ENCODE measurements around the gene INAFM2. TPM values are rescaled to one million over a fixed set of nuclear protein-coding genes. Genes with fewer than 3 reads are reported as not detected.

Gene INAFM2
- total and polyA plus RNA-seq, 10 of the 15 experiments (the other 5 are each of a cell fraction or from before 2014, with no cell fraction given), result 0.75 to 8.1 (median 3.9) TPM

DNA sequence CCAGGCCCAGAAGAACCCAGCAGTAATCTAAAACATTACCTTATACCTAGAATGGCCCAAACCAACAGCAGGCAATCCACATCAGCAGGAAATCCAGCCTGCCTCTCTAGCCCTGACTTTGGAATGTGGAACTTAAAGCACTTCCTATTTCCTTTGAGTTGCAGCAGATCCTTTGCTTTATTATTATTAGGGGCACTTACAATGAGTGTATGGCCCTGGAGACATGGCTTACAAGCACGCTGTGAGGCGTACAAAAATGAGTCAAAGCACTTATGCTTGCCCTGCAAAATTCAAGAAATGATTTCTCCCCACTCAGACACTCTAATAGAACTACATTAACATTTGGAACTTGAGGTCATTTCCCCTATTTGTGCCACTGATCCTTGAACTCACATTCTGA lies 49.5 kb downstream of the INAFM2 start:
- no peak for DNase-seq (ENCODE audit: low read depth, low spot score)
- H3K4me3 ChIP-seq, result no peak overlapping the region
- H3K9ac ChIP-seq (ENCODE audit: control insufficient read depth, insufficient read depth, low read length), result no peak overlapping the region
- H3K27ac ChIP-seq (ENCODE audit: control insufficient read depth, insufficient read depth), result no peak overlapping the region
- ChIA-PET RAD21 (ENCODE audit: unreplicated experiment) (no interaction called here), SMC1A (ENCODE audit: uncharacterized antibody, unreplicated experiment) (no interaction called here), CTCF (interaction anchor here (1.2 to 2.0 kb wide), 5 partner anchors 14 to 36 kb away, joined by 4 to 13 read pairs (median 5); partner anchors contain the start of gene IVD), POLR2A (no interaction called here)
- no peaks in the 10 kb centered on the region for H3K9me3 ChIP-seq (replicated peaks; ENCODE audit: control insufficient read depth, insufficient read depth, low read length)
- H3K79me2 ChIP-seq (ENCODE audit: control insufficient read depth, insufficient read depth, low read length), result no peaks in the 10 kb centered on the region
- peaks cover 3 to 5% of the 10 kb centered on the region in 2 experiments; a peak in 3 of 4 replicates for H3K27me3 ChIP-seq (replicated peaks in 1 of 2; ENCODE audit: control insufficient read depth in 2 of 2, insufficient read depth in 2 of 2, low read length in 1 of 2)
- H4K20me1 ChIP-seq (ENCODE audit: control insufficient read depth, insufficient read depth), result no peaks in the 10 kb centered on the region
- in situ Hi-C loops (cut with MboI) (no loop called here), intact Hi-C loops (cut with micrococcal nuclease; ENCODE audit: unreplicated experiment) (no loop called here)
- WGBS (ENCODE audit: insufficient coverage, insufficient replicate concordance, low lambda C conversion rate, missing lambda C conversion rate), result 3% methylated on average over 2 of the region's 2 CpGs
- peaks cover 4% of the 10 kb centered on the region for H3K4me1 ChIP-seq (ENCODE audit: control insufficient read depth, insufficient read depth, low read length)
- no peaks in the 10 kb centered on the region for H3K36me3 ChIP-seq (ENCODE audit: control insufficient read depth in 2 of 2, insufficient read depth in 2 of 2, low read length in 1 of 2)
- no peak overlapping the region for H2AFZ ChIP-seq (ENCODE audit: control insufficient read depth, low read depth, low read length)
- FAIRE-seq, result no peak
- H3K4me2 ChIP-seq (ENCODE audit: control insufficient read depth, insufficient read depth), result no peak overlapping the region
- no peak; the same call in 2 of the 3 replicates for ATAC-seq
- TF ChIP-seq POLR2AphosphoS5 (IDR thresholded peaks at IDR 0.05; ENCODE audit: low read length), result no peak
- TF ChIP-seq, protein P1, sequence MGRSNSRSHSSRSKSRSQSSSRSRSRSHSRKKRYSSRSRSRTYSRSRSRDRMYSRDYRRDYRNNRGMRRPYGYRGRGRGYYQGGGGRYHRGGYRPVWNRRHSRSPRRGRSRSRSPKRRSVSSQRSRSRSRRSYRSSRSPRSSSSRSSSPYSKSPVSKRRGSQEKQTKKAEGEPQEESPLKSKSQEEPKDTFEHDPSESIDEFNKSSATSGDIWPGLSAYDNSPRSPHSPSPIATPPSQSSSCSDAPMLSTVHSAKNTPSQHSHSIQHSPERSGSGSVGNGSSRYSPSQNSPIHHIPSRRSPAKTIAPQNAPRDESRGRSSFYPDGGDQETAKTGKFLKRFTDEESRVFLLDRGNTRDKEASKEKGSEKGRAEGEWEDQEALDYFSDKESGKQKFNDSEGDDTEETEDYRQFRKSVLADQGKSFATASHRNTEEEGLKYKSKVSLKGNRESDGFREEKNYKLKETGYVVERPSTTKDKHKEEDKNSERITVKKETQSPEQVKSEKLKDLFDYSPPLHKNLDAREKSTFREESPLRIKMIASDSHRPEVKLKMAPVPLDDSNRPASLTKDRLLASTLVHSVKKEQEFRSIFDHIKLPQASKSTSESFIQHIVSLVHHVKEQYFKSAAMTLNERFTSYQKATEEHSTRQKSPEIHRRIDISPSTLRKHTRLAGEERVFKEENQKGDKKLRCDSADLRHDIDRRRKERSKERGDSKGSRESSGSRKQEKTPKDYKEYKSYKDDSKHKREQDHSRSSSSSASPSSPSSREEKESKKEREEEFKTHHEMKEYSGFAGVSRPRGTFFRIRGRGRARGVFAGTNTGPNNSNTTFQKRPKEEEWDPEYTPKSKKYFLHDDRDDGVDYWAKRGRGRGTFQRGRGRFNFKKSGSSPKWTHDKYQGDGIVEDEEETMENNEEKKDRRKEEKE (IDR thresholded peaks at IDR 0.05), result no peak
- TF ChIP-seq, protein P2, sequence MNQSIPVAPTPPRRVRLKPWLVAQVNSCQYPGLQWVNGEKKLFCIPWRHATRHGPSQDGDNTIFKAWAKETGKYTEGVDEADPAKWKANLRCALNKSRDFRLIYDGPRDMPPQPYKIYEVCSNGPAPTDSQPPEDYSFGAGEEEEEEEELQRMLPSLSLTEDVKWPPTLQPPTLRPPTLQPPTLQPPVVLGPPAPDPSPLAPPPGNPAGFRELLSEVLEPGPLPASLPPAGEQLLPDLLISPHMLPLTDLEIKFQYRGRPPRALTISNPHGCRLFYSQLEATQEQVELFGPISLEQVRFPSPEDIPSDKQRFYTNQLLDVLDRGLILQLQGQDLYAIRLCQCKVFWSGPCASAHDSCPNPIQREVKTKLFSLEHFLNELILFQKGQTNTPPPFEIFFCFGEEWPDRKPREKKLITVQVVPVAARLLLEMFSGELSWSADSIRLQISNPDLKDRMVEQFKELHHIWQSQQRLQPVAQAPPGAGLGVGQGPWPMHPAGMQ (IDR thresholded peaks at IDR 0.05; ENCODE audit: borderline replicate concordance), result no peak
- TF ChIP-seq, protein P3, sequence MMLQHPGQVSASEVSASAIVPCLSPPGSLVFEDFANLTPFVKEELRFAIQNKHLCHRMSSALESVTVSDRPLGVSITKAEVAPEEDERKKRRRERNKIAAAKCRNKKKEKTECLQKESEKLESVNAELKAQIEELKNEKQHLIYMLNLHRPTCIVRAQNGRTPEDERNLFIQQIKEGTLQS (IDR thresholded peaks at IDR 0.05; ENCODE audit: borderline replicate concordance, extremely low read depth, low read depth, low read length), result no peak
- no peak for TF ChIP-seq SIN3A (IDR thresholded peaks at IDR 0.05; ENCODE audit: low read depth, low read length)
- TF ChIP-seq EZH2 (IDR thresholded peaks at IDR 0.05; ENCODE audit: borderline replicate concordance, control insufficient read depth, low read depth, low read length), result no peak
- TF ChIP-seq CHD2 (IDR thresholded peaks at IDR 0.05; ENCODE audit: borderline replicate concordance, low read depth, low read length), result no peak
- no peak for TF ChIP-seq NR2C2 (IDR thresholded peaks at IDR 0.05; ENCODE audit: borderline replicate concordance, control insufficient read depth, insufficient read length, low read depth)
- TF ChIP-seq, protein P4, sequence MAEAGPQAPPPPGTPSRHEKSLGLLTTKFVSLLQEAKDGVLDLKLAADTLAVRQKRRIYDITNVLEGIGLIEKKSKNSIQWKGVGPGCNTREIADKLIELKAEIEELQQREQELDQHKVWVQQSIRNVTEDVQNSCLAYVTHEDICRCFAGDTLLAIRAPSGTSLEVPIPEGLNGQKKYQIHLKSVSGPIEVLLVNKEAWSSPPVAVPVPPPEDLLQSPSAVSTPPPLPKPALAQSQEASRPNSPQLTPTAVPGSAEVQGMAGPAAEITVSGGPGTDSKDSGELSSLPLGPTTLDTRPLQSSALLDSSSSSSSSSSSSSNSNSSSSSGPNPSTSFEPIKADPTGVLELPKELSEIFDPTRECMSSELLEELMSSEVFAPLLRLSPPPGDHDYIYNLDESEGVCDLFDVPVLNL (IDR thresholded peaks at IDR 0.05; ENCODE audit: low read depth, low read length), result no peak
- no peak for TF ChIP-seq ZNF207 (IDR thresholded peaks at IDR 0.05; ENCODE audit: borderline replicate concordance)
- no peak for TF ChIP-seq IKZF2 (IDR thresholded peaks at IDR 0.05)
- BruUV-seq (replicated peaks), result no TSS peak
